Measurements from ENCODE around the gene CPZ.
"Not testable (repeated sequence)": the region's sequence is repeated elsewhere in the genome, so short reads cannot be mapped to it uniquely, and the experiment has no call there.

DNA sequence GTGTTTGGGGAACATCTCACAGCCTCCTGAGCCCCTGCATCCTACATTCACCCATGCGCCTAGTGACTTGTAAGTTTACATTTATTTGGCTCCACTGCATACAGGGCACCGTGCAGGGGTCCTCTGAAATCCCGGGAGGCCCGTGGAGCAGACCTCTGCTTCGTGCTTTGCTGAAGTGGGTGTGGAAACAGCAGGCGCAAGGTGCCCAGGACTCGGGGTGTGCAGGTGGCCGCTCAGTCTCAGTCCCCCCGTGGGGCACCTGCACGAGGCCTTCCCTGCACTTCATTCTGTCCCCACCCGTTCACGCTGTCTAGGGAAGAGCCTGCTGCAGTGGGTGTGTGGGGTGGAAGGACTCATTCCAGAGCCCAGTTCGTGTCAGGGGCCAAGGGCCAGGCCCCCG lies 28.6 kb downstream of the CPZ start:
- TF ChIP-seq POLR2A, POLR2AphosphoS5, EP300 (IDR thresholded peaks at IDR 0.05): not testable (repeated sequence)
- TF ChIP-seq, protein P1, sequence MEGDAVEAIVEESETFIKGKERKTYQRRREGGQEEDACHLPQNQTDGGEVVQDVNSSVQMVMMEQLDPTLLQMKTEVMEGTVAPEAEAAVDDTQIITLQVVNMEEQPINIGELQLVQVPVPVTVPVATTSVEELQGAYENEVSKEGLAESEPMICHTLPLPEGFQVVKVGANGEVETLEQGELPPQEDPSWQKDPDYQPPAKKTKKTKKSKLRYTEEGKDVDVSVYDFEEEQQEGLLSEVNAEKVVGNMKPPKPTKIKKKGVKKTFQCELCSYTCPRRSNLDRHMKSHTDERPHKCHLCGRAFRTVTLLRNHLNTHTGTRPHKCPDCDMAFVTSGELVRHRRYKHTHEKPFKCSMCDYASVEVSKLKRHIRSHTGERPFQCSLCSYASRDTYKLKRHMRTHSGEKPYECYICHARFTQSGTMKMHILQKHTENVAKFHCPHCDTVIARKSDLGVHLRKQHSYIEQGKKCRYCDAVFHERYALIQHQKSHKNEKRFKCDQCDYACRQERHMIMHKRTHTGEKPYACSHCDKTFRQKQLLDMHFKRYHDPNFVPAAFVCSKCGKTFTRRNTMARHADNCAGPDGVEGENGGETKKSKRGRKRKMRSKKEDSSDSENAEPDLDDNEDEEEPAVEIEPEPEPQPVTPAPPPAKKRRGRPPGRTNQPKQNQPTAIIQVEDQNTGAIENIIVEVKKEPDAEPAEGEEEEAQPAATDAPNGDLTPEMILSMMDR (IDR thresholded peaks at IDR 0.05), result not testable (repeated sequence)

Measured in gastroesophageal sphincter (tissue), 3 donors.